ENCODE data around the gene ZMYND11.

DNA sequence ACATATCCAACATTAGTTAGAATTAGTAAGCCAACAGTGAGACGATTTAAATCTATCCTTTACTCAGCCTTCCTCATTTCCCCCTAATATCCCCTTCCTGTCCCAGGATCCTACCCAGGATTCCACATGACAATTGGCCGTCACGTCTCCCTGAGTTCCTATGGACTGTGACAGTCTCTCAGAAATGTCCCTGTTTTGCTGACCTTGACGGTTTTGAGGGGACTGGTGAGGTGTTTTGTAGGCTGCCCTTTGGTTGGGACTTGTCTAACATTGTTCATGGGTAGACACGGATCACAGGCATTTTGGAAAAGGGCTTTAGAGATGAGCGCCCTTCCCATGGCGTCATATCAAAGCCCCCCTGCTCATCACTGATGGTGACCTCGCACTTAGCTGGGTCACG is 162.8 kb downstream of the ZMYND11 start:
- TF ChIP-seq POLR2A (IDR thresholded peaks at IDR 0.05), result no peak
- TF ChIP-seq, protein P1, sequence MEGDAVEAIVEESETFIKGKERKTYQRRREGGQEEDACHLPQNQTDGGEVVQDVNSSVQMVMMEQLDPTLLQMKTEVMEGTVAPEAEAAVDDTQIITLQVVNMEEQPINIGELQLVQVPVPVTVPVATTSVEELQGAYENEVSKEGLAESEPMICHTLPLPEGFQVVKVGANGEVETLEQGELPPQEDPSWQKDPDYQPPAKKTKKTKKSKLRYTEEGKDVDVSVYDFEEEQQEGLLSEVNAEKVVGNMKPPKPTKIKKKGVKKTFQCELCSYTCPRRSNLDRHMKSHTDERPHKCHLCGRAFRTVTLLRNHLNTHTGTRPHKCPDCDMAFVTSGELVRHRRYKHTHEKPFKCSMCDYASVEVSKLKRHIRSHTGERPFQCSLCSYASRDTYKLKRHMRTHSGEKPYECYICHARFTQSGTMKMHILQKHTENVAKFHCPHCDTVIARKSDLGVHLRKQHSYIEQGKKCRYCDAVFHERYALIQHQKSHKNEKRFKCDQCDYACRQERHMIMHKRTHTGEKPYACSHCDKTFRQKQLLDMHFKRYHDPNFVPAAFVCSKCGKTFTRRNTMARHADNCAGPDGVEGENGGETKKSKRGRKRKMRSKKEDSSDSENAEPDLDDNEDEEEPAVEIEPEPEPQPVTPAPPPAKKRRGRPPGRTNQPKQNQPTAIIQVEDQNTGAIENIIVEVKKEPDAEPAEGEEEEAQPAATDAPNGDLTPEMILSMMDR (IDR thresholded peaks at IDR 0.05), result no peak
